Stimulated activated CD4-positive, alpha-beta T cell treated with anti-CD3 and anti-CD28 coated beads, TNF-alpha, amount 100 ng/mL, for 1 hour (primary cell): ENCODE data around the gene GALK2.
"Not testable (repeated sequence)": the region's sequence is repeated elsewhere in the genome, so short reads cannot be mapped to it uniquely, and the experiment has no call there.

Experiments used
- DNase-seq, 3 donors: peaks; one replicate each; pipeline ENCODE4 v3.0.0-alpha.2; 2020; ENCODE audit warnings: low read depth in 3 of 3, low spot score in 1 of 3

The GALK2 gene

GRCh38 chr15:49328941-49329340 lies 158.9 kb downstream of the GALK2 start:
- no peak for DNase-seq

- no peak for DNase-seq
Observed at GRCh38 chr15:49330166-49330565, 160.1 kb downstream of the GALK2 start.

- no peak for DNase-seq
Observed at GRCh38 chr15:49331442-49331841, 161.4 kb downstream of the GALK2 start.

- no peak for DNase-seq
Observed at GRCh38 chr15:49331951-49332350, 161.9 kb downstream of the GALK2 start.

GRCh38 chr15:49339656-49340055 lies 169.6 kb downstream of the GALK2 start:
- no peak for DNase-seq

GRCh38 chr15:49343546-49343945 lies 173.5 kb downstream of the GALK2 start:
- no peak for DNase-seq

GRCh38 chr15:49354439-49354838 lies 184.4 kb downstream of the GALK2 start:
- DNase-seq = not testable (repeated sequence)

- no peak for DNase-seq
Observed at GRCh38 chr15:49361370-49361769, 191.3 kb downstream of the GALK2 start.

- DNase-seq = no peak
Observed at GRCh38 chr15:49366496-49366895, 196.4 kb downstream of the GALK2 start.

- no peak for DNase-seq
Observed at GRCh38 chr15:49370782-49371181, 200.7 kb downstream of the GALK2 start.

GRCh38 chr15:49372366-49372765 lies 202.3 kb downstream of the GALK2 start:
- DNase-seq = no peak

- DNase-seq = no peak
Observed at GRCh38 chr15:49379996-49380395, 209.9 kb downstream of the GALK2 start.

- no peak for DNase-seq
Observed at GRCh38 chr15:49380912-49381311, 210.9 kb downstream of the GALK2 start.
